Memory B cell (primary cell): Measurements from ENCODE around the gene CFLAR.
A peak's percentile ranks its signal among the peaks of the same experiment; 100 is the strongest.

Experiments used
- ATAC-seq: fragments of 150-1000 bp; cut with Tn5 transposase; 2 replicates; pipeline ENCODE4 v1.10.0; 2021; ENCODE audit warnings: low read depth, mild to moderate bottlenecking, moderate library complexity
- DNase-seq, 2 donors: peaks; one replicate each; pipeline ENCODE4 v3.0.0; 2022; ENCODE audit warnings: low spot score in 2 of 2
- H3K27ac Mint-ChIP-seq: one replicate; pipeline ENCODE4 v1.8.0; 2022; ENCODE audit warnings: mild to moderate bottlenecking, moderate library complexity, mixed read lengths
- H3K27me3 Mint-ChIP-seq: one replicate; pipeline ENCODE4 v1.8.0; 2022; ENCODE audit warnings: mixed read lengths
- H3K36me3 Mint-ChIP-seq: one replicate; pipeline ENCODE4 v1.8.0; 2022; ENCODE audit warnings: mild to moderate bottlenecking, mixed read lengths
- H3K4me1 Mint-ChIP-seq: one replicate; pipeline ENCODE4 v1.8.0; 2022; ENCODE audit warnings: mixed read lengths
- H3K4me3 Mint-ChIP-seq: one replicate; pipeline ENCODE4 v1.8.0; 2022; ENCODE audit warnings: mild to moderate bottlenecking, moderate library complexity, mixed read lengths
- H3K9me3 Mint-ChIP-seq: one replicate; pipeline ENCODE4 v1.8.0; 2022; ENCODE audit warnings: mixed read lengths

The CFLAR gene

GRCh38 chr2:201215963-201216362 is 100.0 kb downstream of the CFLAR start:
- DNase-seq (no peak), ATAC-seq (no peak)
- Mint-ChIP-seq H3K4me3 (no peak overlapping the region), H3K9me3 (no peaks in the 10 kb centered on the region), H3K36me3 (peaks cover 27% of the 10 kb centered on the region), H3K27me3 (no peaks in the 10 kb centered on the region), H3K4me1 (peaks cover 25% of the 10 kb centered on the region), H3K27ac (peak overlapping the region; percentile 19)

GRCh38 chr2:201216918-201217317 is 101.0 kb downstream of the CFLAR start:
- Mint-ChIP-seq H3K27ac (no peak overlapping the region), H3K9me3 (no peaks in the 10 kb centered on the region), H3K4me3 (no peak overlapping the region), H3K27me3 (no peaks in the 10 kb centered on the region), H3K36me3 (peaks cover 23% of the 10 kb centered on the region), H3K4me1 (peaks cover 20% of the 10 kb centered on the region)
- ATAC-seq (no peak), DNase-seq (no peak)

- Mint-ChIP-seq H3K9me3 (no peaks in the 10 kb centered on the region), H3K4me1 (peaks cover 26% of the 10 kb centered on the region), H3K4me3 (no peak overlapping the region), H3K27ac (no peak overlapping the region), H3K36me3 (peaks cover 18% of the 10 kb centered on the region), H3K27me3 (no peaks in the 10 kb centered on the region)
- no peak for ATAC-seq
- no peak for DNase-seq
Measured at GRCh38 chr2:201218780-201219179, 102.8 kb downstream of the CFLAR start.

GRCh38 chr2:201219328-201220096 is 103.5 kb downstream of the CFLAR start:
- no peaks in the 10 kb centered on the region for H3K27me3 Mint-ChIP-seq
- no peak overlapping the region for H3K27ac Mint-ChIP-seq
- H3K4me1 Mint-ChIP-seq, result peaks cover 26% of the 10 kb centered on the region
- H3K36me3 Mint-ChIP-seq, result peaks cover 16% of the 10 kb centered on the region
- ATAC-seq, result no peak
- no peak for DNase-seq
- no peaks in the 10 kb centered on the region for H3K9me3 Mint-ChIP-seq
- no peak overlapping the region for H3K4me3 Mint-ChIP-seq

- H3K4me1 Mint-ChIP-seq, result peaks cover 29% of the 10 kb centered on the region
- ATAC-seq, result peak; percentile 66
- H3K9me3 Mint-ChIP-seq, result no peaks in the 10 kb centered on the region
- H3K4me3 Mint-ChIP-seq, result no peak overlapping the region
- H3K27me3 Mint-ChIP-seq, result no peaks in the 10 kb centered on the region
- peaks cover 15% of the 10 kb centered on the region for H3K36me3 Mint-ChIP-seq
- DNase-seq, result no peak
- peak overlapping the region; percentile 70 for H3K27ac Mint-ChIP-seq
Measured at GRCh38 chr2:201220102-201220570, 104.2 kb downstream of the CFLAR start.

GRCh38 chr2:201223089-201224073 is 107.4 kb downstream of the CFLAR start:
- H3K27me3 Mint-ChIP-seq, result no peaks in the 10 kb centered on the region
- no peak overlapping the region for H3K4me3 Mint-ChIP-seq
- H3K9me3 Mint-ChIP-seq, result no peaks in the 10 kb centered on the region
- peaks cover 5% of the 10 kb centered on the region for H3K36me3 Mint-ChIP-seq
- ATAC-seq (no peak), DNase-seq (no peak)
- H3K4me1 Mint-ChIP-seq, result peaks cover 20% of the 10 kb centered on the region
- H3K27ac Mint-ChIP-seq, result peak overlapping the region; percentile 79
